HepG2 (cell line): ENCODE results near the gene ZNRD2. TPM values are rescaled to one million over a fixed set of nuclear protein-coding genes. Genes with fewer than 3 reads are reported as not detected.

Source experiments
- DBP ChIP-seq: sonication (generic); formaldehyde crosslinking; IDR thresholded peaks from 2 replicates; pipeline ENCODE4 v1.4.0; 2020; ENCODE audit warnings: missing genetic modification reagents; ENCODE audit errors: not compliant biosample characterization
- EED ChIP-seq: sonication (generic); formaldehyde crosslinking; IDR thresholded peaks from 2 replicates; pipeline ENCODE4 v1.5.0; 2020; ENCODE audit warnings: mild to moderate bottlenecking, missing genetic modification reagents
- GTF3A ChIP-seq: sonication (generic); formaldehyde crosslinking; conservative IDR thresholded peaks from 2 replicates; pipeline ENCODE4 v1.4.0; 2020; ENCODE audit warnings: mild to moderate bottlenecking, missing genetic modification reagents
- HIC2 ChIP-seq: sonication (generic); formaldehyde crosslinking; IDR thresholded peaks from 2 replicates; pipeline ENCODE4 v1.9.0; 2022; ENCODE audit warnings: low read depth, missing genetic modification reagents
- HMG20B ChIP-seq: conservative IDR thresholded peaks from 2 replicates; pipeline ENCODE4 v1.6.1; 2016; ENCODE audit warnings: missing genetic modification reagents, missing compliant biosample characterization
- KDM2A ChIP-seq: sonication (generic); formaldehyde crosslinking; IDR thresholded peaks from 2 replicates; pipeline ENCODE4 v1.4.0; 2020; ENCODE audit warnings: low read depth, missing genetic modification reagents, borderline replicate concordance
- MED13 ChIP-seq: sonication (generic); formaldehyde crosslinking; IDR thresholded peaks from 2 replicates; pipeline ENCODE4 v1.5.0; 2020; ENCODE audit warnings: missing genetic modification reagents
- NR2C2 ChIP-seq: sonication (generic); formaldehyde crosslinking; IDR thresholded peaks from 2 replicates; pipeline ENCODE4 v1.4.0; 2020; ENCODE audit warnings: missing genetic modification reagents, mild to moderate bottlenecking, moderate library complexity, borderline replicate concordance
- NR2F6 ChIP-seq, 2 experiments: IDR thresholded peaks; 2 replicates each; pipeline ENCODE4 v1.6.1; 2016; ENCODE audit warnings: antibody characterized with exemption in 1 of 2, mild to moderate bottlenecking in 1 of 2
- POLR2G ChIP-seq: fragments of 200-400 bp; formaldehyde crosslinking; IDR thresholded peaks from 2 replicates; pipeline ENCODE4 v1.6.1; 2018; ENCODE audit warnings: mild to moderate bottlenecking, low read depth, low read length, moderate library complexity
- RXRB ChIP-seq: IDR thresholded peaks from 2 replicates; pipeline ENCODE4 v1.6.1; 2016; ENCODE audit warnings: borderline replicate concordance, missing genetic modification reagents, missing compliant biosample characterization
- SAFB2 ChIP-seq: sonication (generic); formaldehyde crosslinking; IDR thresholded peaks from 2 replicates; pipeline ENCODE4 v1.5.1; 2020; ENCODE audit warnings: missing genetic modification reagents, low read depth, mild to moderate bottlenecking, borderline replicate concordance
- SKI ChIP-seq: fragments of 450-650 bp; IDR thresholded peaks from one replicate; pipeline ENCODE4 v1.6.1; 2018; ENCODE audit warnings: mild to moderate bottlenecking; ENCODE audit not compliant: partially characterized antibody
- SNAI1 ChIP-seq: sonication (generic); formaldehyde crosslinking; IDR thresholded peaks from 2 replicates; pipeline ENCODE4 v1.5.0; 2020; ENCODE audit warnings: mild to moderate bottlenecking, missing genetic modification reagents, borderline replicate concordance
- WIZ ChIP-seq: sonication (generic); formaldehyde crosslinking; IDR thresholded peaks from 2 replicates; pipeline ENCODE4 v1.5.1; 2020; ENCODE audit warnings: mild to moderate bottlenecking, missing genetic modification reagents
- ZBTB20 ChIP-seq: sonication (generic); formaldehyde crosslinking; IDR thresholded peaks from 2 replicates; pipeline ENCODE4 v1.8.1; 2023; ENCODE audit warnings: missing genetic modification reagents, low read depth, mild to moderate bottlenecking, borderline replicate concordance
- ZBTB38 ChIP-seq: sonication (generic); formaldehyde crosslinking; IDR thresholded peaks from 2 replicates; pipeline ENCODE4 v1.5.1; 2020; ENCODE audit warnings: mild to moderate bottlenecking, missing genetic modification reagents
- ZNF205 ChIP-seq: IDR thresholded peaks from 2 replicates; pipeline ENCODE4 v1.6.1; 2018; ENCODE audit warnings: missing biosample characterization, missing genetic modification reagents
- ZNF280B ChIP-seq: sonication (generic); formaldehyde crosslinking; IDR thresholded peaks from 2 replicates; pipeline ENCODE4 v1.5.0; 2020; ENCODE audit warnings: missing genetic modification reagents, mild to moderate bottlenecking, borderline replicate concordance
- ZNF382 ChIP-seq: sonication (generic); formaldehyde crosslinking; IDR thresholded peaks from 2 replicates; pipeline ENCODE4 v1.5.0; 2020; ENCODE audit warnings: missing genetic modification reagents, mild to moderate bottlenecking, borderline replicate concordance
- ZNF432 ChIP-seq: sonication (generic); formaldehyde crosslinking; IDR thresholded peaks from 2 replicates; pipeline ENCODE4 v1.5.0; 2020; ENCODE audit warnings: missing genetic modification reagents, mild to moderate bottlenecking, borderline replicate concordance
- ZNF558 ChIP-seq: sonication (generic); formaldehyde crosslinking; IDR thresholded peaks from 2 replicates; pipeline ENCODE4 v1.9.0; 2022; ENCODE audit warnings: mild to moderate bottlenecking, missing genetic modification reagents, borderline replicate concordance
- ZZZ3 ChIP-seq: sonication (generic); formaldehyde crosslinking; IDR thresholded peaks from 2 replicates; pipeline ENCODE4 v1.4.0; 2020; ENCODE audit warnings: missing genetic modification reagents, mild to moderate bottlenecking, borderline replicate concordance
- polyA plus RNA-seq, 8 experiments: library from polyadenylated mRNA; depleted of rRNA in 3 of 8; stranded (reverse) in 7 of 8; unstranded in 1 of 8; fragments of >200 nt; fragmentation: Illumina TruSeq in 4 of 8; extraction: Trizol in 4 of 8; gene quantifications; 2 replicates each; pipeline versions ENCODE4 v1.2.1 to v1.2.3, GENCODE V29; 2011 to 2016; ENCODE audit warnings: low read depth in 4 of 8, missing spikeins in 1 of 8, mixed read lengths in 1 of 8; ENCODE audit not compliant: insufficient read depth in 1 of 8
- total RNA-seq, 5 experiments: library from RNA; depleted of rRNA; stranded (reverse); fragments of >200 nt; fragmentation: Illumina TruSeq; extraction: Trizol; gene quantifications; 2 replicates each; pipeline ENCODE4 v1.2.3, GENCODE V29; 2016; ENCODE audit warnings: low read depth in 1 of 5

The ZNRD2 gene
- total and polyA plus RNA-seq, 2 of the 13 experiments (the other 11 are each of a cell fraction or from before 2014, with no cell fraction given) = 29.2 to 34.0 TPM

- TF ChIP-seq ZNF280B (CRISPR knock-in tag) = peak; percentile 16
- TF ChIP-seq ZNF558 (CRISPR knock-in tag) = peak; percentile 74; the same call in 1 of the 2 replicates
- TF ChIP-seq POLR2G = peak; percentile 74
- TF ChIP-seq ZBTB38 (CRISPR knock-in tag) = peak; percentile 73
- TF ChIP-seq ZNF432 (CRISPR knock-in tag) = no peak
- peak; percentile 97 for TF ChIP-seq KDM2A (CRISPR knock-in tag)
- TF ChIP-seq NR2F6 (IDR thresholded peaks at IDR 0.05) = no peak
- peak; percentile 66; the same call in 1 of the 2 replicates for TF ChIP-seq NR2F6 (CRISPR knock-in tag; IDR thresholded peaks at IDR 0.05)
- peak; percentile 94 for TF ChIP-seq NR2C2
- TF ChIP-seq MED13 = no peak; the same call in 1 of the 2 replicates
- no peak; the same call in 1 of the 2 replicates for TF ChIP-seq EED (CRISPR knock-in tag)
- TF ChIP-seq HMG20B (CRISPR knock-in tag) = no peak; the same call in 1 of the 2 replicates
- peak; percentile 76; the same call in 1 of the 2 replicates for TF ChIP-seq ZBTB20 (CRISPR knock-in tag)
- TF ChIP-seq ZNF382 (CRISPR knock-in tag) = no peak
- peak; percentile 66; the same call in 1 of the 2 replicates for TF ChIP-seq ZZZ3 (CRISPR knock-in tag)
- no peak for TF ChIP-seq DBP (CRISPR knock-in tag)
- no peak for TF ChIP-seq WIZ (CRISPR knock-in tag)
- TF ChIP-seq HIC2 (CRISPR knock-in tag) = no peak
- no peak for TF ChIP-seq SNAI1 (CRISPR knock-in tag)
- TF ChIP-seq RXRB = peak; percentile 74
- peak; percentile 95; the same call in 1 of the 2 replicates for TF ChIP-seq GTF3A (CRISPR knock-in tag)
- TF ChIP-seq ZNF205 (CRISPR knock-in tag) = peak; percentile 87
- TF ChIP-seq SAFB2 (CRISPR knock-in tag) = peak; percentile 45; the same call in 1 of the 2 replicates
- no peak for TF ChIP-seq SKI
Observed at GRCh38 chr11:65569973-65570918, at the start of gene ZNRD2 (continued).
